SK-N-DZ (cell line): Measurements from ENCODE around the gene FOXA2.

Source experiments
- DNase-seq: peaks from one replicate; pipeline ENCODE4 v3.0.0-alpha.2; 2015; ENCODE audit warnings: low spot score
- small RNA-seq, 2 experiments: library from RNA; depleted of rRNA; stranded (forward); fragments of <200 nt; gene quantifications; one replicate each; pipeline ENCODE3, GENCODE V24; 2014

Gene FOXA2

DNA sequence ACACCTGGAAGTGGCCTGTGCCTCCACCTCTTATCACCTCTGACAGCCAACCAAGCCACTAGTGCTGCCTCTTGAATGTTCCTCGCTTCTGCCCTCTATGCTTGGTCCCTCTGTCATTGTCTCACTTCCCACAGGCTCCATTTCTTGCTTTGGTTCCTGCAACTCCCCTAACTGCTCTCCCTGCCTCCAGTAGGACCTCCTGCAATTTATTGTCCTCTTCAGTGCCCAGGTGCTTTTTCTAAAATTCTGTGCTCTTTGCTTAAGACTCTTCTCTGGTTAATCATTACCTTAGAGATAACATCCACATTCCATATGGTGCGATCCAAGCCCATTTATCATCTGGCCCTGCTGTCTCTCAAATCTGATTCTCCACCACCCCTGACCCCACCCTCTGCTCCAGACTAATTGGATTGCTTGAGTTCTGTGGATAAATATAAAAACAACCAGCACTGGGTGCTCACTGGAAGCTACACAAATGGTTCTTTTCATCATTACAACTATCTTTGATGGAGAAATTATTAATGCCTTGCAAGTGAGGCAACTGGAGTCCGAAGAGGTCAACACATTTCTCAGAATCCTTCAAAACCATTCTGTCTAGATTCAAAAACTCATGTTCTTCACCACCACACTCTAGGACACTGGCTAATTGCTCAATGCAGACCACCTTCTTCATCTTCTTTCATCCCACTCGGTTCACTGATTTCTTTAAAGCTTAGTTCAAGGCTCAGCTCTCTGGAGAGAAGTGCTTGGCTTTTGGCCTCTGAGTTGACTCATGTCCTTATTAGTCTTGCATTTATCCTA, 47.2 kb downstream of the FOXA2 start:
- no peak for DNase-seq

DNA sequence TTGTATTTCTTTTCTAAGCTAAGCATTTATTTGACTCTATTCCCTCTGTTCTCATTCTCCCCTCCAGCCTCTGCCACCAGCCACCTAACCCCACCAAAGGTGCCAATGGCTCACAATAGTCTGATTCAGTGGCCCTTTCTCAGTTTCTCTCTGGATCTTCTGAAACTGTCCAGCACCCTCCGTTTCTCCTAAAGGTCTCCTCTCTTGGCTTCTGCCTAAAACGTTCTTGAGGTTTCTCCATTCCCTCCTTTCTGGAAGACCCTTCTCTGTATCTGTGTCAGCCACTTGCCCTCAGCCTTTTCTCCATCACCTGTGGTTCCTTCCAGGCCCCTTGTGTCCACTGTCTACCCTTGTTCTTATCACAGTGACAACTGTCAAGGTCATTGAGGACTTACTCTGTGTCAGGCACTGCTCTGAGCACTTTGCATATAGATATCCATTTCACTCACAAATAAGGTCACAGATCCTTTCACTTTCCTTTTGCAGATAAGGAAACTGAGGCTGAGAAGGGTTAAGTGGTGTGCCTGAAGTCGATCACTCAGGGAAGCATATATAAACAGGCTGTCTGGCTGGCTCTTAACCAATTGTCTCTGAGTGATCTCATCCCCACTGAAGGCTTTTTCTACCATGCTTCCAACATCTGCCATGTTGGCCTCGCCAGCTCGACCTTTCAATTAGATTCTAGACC, 48.1 kb downstream of the FOXA2 start:
- no peak for DNase-seq

DNA sequence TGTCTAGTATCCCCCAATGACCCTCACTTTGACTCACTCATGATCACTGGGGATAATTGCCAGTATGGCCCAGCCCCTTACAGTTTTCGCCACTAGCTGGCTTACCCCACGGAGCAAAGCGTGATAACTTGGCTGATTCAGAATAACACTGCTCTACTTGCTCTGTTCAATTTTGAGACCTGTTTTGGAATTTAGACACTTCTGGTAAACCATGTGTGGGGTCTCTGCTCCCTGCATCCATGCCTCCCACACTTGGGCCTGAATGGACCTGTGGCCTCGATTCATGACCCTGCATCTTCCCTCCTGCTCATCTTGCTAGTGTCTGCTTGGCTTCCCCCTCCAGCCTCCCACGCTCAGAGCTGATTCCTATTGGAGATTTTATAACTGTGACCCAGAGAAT, 48.9 kb downstream of the FOXA2 start:
- no peak for DNase-seq

DNA sequence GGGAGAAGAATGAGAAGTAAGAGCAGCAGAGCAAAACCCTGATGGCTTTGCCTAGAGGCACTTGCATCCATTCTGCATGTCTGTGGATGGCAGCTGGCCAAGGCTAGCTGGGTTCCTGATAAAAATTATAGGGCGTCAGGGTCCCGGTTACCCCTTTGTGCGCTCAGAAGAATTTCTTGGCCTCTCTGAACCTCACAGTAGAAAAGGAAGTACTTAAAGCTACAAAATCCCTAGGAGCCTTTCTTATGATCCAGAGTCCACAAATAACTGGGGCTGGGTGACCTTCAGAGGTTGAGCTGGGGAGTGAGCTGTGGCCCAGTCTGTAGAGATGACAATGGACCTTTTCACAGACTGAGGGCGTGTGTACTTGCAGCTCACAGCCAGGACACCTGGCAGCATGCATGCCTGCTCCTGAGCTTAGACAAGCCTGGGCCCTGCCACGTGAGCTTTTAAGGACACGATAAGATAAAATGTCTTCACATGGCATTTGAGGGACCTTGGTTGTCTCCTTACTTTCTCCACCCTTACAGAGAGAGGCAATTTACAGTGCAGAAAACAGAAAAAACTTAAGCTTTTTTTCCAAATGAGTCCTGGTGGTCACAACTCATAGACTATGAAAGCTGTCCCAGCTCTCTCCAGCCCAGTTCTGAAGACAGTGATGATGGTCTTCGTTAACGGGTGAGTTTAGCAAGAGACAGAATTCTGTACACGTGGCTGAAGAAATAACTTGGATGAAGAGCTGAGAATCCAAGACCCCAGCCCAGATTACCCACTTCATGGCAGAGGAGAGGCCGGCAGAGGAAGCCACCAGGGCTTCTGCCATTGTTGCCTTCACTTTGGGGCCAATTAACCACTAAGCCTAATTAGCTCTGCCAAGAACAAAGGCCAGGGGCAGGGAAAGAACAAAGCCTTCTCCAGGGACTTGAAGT, 50.3 kb downstream of the FOXA2 start:
- DNase-seq, result no peak

DNA sequence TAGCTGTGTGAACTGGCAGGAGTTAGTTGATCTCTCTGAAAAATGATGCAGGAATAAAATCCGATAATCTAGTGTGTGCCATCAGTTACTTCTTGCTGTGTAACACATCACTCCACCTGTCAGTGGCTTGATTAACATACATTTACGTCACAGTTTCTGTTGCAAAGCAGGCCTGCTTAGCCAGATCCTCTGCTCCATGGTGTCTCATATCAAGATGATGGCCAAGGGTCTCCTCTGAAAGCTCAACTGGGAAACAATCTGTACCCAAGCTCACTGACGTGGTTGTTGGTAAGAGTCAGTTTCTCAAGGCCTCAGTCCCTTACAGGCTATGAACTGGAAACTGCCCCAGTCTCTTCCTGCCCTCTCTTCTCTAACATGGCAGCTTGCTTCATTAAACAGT, 51.8 kb downstream of the FOXA2 start:
- DNase-seq, result no peak

DNA sequence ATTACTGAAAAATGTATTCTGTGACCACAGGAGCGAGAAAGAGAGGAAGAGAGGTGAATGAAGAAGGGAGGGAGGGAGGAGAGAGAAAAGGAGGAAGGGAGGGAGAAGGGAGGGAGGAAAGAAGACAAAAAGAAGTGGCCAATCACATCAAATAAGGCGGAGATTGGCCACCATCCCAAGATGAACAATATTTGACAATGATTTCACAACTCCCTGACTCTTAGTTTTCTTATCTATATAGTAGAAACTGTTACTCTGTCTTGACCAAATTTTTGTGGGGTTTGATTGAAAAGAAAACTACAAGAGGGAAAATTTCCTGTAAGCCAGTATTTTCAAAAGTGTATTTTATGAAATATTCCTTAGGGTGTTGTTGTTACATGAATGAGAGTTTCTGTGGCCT, 52.6 kb downstream of the FOXA2 start:
- DNase-seq, result no peak

DNA sequence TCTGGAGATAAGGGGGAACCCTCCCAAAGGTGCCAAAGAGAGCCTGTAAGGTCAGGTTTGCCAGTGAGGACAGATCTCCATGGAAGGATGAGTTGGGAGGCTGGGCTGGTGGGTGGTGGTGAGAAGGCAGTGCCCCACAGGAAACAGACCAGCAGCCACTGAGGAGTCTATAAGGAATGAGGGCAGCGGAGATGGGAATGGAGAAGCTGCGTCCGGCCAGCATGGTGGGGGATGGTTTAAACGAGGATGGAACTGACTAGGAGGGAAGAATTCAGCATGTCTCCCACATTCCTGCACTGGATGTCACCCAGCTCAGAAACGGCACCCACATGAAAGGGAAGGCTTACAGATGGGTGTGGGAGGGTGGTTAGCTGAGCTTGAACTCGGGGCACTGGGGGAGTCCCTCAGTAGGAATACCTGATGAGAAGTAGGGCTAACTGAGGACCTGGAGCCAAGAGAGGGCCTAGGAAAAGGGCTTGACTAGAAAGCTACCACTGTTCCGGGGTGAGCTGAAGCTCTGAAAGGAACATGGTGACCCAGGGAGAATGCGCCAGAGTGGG, 53.2 kb downstream of the FOXA2 start:
- no peak for DNase-seq

Small RNAs within 50 kb of the gene (small RNA-seq; reads per million reads assigned to genes)
- 0 reads per million in 2 experiments for gene LINC00261
